Fibroblast of mammary gland (primary cell): ENCODE data around the gene PALS1.
A peak's percentile ranks its signal among the peaks of the same experiment; 100 is the strongest.
"Not testable (repeated sequence)": the region's sequence is repeated elsewhere in the genome, so short reads cannot be mapped to it uniquely, and the experiment has no call there.

Source experiments
- DNase-seq: peaks from one replicate; pipeline ENCODE4 v3.0.0-alpha.2; 2010; ENCODE audit warnings: low read depth
- H3K4me3 ChIP-seq: 2 replicates; pipeline ENCODE4 v1.5.1; 2011; ENCODE audit warnings: low read depth, mild to moderate bottlenecking, low read length, moderate library complexity; ENCODE audit not compliant: control insufficient read depth
- CTCF ChIP-seq: conservative IDR thresholded peaks from 2 replicates; pipeline ENCODE4 v1.5.1; 2011; ENCODE audit warnings: low read depth, low read length, inconsistent platforms; ENCODE audit not compliant: control insufficient read depth, insufficient read depth

PALS1 gene

GRCh38 chr14:67267576-67268328 is 26.5 kb downstream of the PALS1 start:
- TF ChIP-seq CTCF: no peak
- DNase-seq: no peak
- no peak overlapping the region for H3K4me3 ChIP-seq

- no peak overlapping the region for H3K4me3 ChIP-seq
- no peak for TF ChIP-seq CTCF
- DNase-seq: peak; percentile 10
Measured at GRCh38 chr14:67268426-67269150, 27.4 kb downstream of the PALS1 start.

GRCh38 chr14:67269298-67270060 is 28.2 kb downstream of the PALS1 start:
- TF ChIP-seq CTCF: no peak
- peak; percentile 70 for DNase-seq
- no peak overlapping the region for H3K4me3 ChIP-seq

GRCh38 chr14:67270145-67270753 is 29.0 kb downstream of the PALS1 start:
- no peak overlapping the region for H3K4me3 ChIP-seq
- no peak for TF ChIP-seq CTCF
- DNase-seq: no peak

- no peak for TF ChIP-seq CTCF
- DNase-seq: no peak
- no peak overlapping the region for H3K4me3 ChIP-seq
Measured at GRCh38 chr14:67270933-67271332, 29.7 kb downstream of the PALS1 start.

- not testable (repeated sequence) for H3K4me3 ChIP-seq, DNase-seq
Measured at GRCh38 chr14:67273281-67273680, 32.0 kb downstream of the PALS1 start.
